Tibial nerve (tissue), 4 donors: ENCODE results near the gene C2orf92. TPM values are rescaled to one million over a fixed set of nuclear protein-coding genes. Genes with fewer than 3 reads are reported as not detected.

Source experiments
- DNase-seq, 2 donors: peaks; one replicate each; pipeline ENCODE4 v3.0.0-alpha.2; 2019; ENCODE audit warnings: low spot score in 2 of 2
- H3K27ac ChIP-seq, 4 donors: fragments of 200-600 bp; sonication (generic) in 3 of 4; one replicate each; pipeline ENCODE4 v1.5.1; 2017 to 2019; ENCODE audit warnings: mild to moderate bottlenecking in 1 of 4
- H3K27me3 ChIP-seq, 2 donors: fragments of 200-600 bp; sonication (generic) in 1 of 2; one replicate each; pipeline versions ENCODE4 v1.5.1 to v1.6.0; 2017 to 2019
- H3K36me3 ChIP-seq, 3 donors: fragments of 200-600 bp; sonication (generic); one replicate each; pipeline ENCODE4 v1.5.1; 2018 to 2019
- H3K4me1 ChIP-seq, 4 donors: fragments of 200-600 bp; sonication (generic) in 3 of 4; one replicate each; pipeline ENCODE4 v1.5.1; 2017 to 2019
- H3K4me3 ChIP-seq, 4 donors: fragments of 200-600 bp; sonication (generic) in 3 of 4; one replicate each; pipeline ENCODE4 v1.5.1; 2017 to 2019; ENCODE audit warnings: mild to moderate bottlenecking in 1 of 4, moderate library complexity in 1 of 4
- H3K9me3 ChIP-seq, 4 donors: fragments of 200-600 bp; sonication (generic) in 3 of 4; one replicate each; pipeline ENCODE4 v1.5.1; 2017 to 2019
- EP300 ChIP-seq, 2 donors: sonication (generic); formaldehyde crosslinking; IDR thresholded peaks; one replicate each; pipeline ENCODE4 v1.6.1; 2017; ENCODE audit warnings: antibody characterized with exemption in 2 of 2, mild to moderate bottlenecking in 1 of 2
- POLR2A ChIP-seq, 2 donors: fragments of 450-650 bp; IDR thresholded peaks; one replicate each; pipeline ENCODE4 v1.6.1; 2017; ENCODE audit warnings: antibody characterized with exemption in 2 of 2, mild to moderate bottlenecking in 2 of 2, moderate library complexity in 2 of 2
- WGBS, 2 donors: methylation state at CpG; one replicate each; pipeline ENCODE4 v1.1.5; 2018; 5-methylcytosine and 5-hydroxymethylcytosine counted together
- total RNA-seq, 4 donors: library from RNA; depleted of rRNA; stranded (reverse); fragments of >200 nt; gene quantifications; one replicate each; pipeline ENCODE4 v1.1.0, GENCODE V29; 2016
- TF ChIP-seq, protein P1 (sequence below), 5 experiments: fragments of 200-600 bp in 3 of 5; fragments of 450-650 bp in 2 of 5; sonication (generic) in 3 of 5; IDR thresholded peaks; one replicate each; pipeline ENCODE4 v1.5.1; 2016 to 2019; ENCODE audit warnings: antibody characterized with exemption in 5 of 5, mild to moderate bottlenecking in 3 of 5, moderate library complexity in 2 of 5

Gene C2orf92
- total RNA-seq, 4 donors from 2014 or later = 4.5 to 65.1 (median 11.6) TPM

DNA sequence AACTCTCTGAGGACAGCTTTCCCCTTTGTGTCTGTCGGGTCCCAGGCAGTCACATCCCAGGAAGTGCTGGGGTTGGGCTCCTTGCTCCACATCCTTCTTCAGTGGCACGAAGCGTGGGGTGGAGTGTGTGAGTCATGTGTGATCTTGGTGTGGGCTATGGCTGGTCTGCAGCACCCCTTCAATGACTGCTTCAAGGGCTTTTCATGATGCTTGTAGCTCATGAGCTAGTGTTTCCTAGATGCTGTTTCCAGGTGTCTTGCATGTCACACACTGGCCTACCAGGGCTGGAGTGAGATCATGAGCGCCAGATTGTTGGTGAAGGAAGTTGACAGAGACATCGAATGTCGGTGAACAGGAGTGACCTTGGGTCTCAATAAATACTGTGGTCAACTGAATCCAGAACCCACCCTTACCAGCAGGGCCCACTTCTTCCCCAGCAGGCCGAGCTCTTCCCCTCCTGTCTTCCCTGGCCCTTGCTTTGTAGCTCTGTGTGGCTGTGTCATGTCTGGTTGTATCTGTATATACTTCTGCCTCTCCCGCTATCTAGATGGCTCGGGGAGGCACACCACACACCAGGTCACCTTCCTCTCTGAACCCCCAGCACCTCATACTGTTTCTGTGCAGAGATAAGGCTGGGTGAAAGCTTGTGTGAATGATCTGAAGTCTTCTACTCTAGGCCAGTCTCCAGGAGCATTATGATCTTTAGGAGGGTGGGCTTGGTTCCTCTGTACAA is 3.8 kb downstream of the C2orf92 start:
- no peak overlapping the region for H3K4me3 ChIP-seq
- H3K27ac ChIP-seq = no peak overlapping the region
- TF ChIP-seq EP300 (IDR thresholded peaks at IDR 0.05) (no peak), POLR2A (IDR thresholded peaks at IDR 0.05) (no peak)
- TF ChIP-seq, protein P1, sequence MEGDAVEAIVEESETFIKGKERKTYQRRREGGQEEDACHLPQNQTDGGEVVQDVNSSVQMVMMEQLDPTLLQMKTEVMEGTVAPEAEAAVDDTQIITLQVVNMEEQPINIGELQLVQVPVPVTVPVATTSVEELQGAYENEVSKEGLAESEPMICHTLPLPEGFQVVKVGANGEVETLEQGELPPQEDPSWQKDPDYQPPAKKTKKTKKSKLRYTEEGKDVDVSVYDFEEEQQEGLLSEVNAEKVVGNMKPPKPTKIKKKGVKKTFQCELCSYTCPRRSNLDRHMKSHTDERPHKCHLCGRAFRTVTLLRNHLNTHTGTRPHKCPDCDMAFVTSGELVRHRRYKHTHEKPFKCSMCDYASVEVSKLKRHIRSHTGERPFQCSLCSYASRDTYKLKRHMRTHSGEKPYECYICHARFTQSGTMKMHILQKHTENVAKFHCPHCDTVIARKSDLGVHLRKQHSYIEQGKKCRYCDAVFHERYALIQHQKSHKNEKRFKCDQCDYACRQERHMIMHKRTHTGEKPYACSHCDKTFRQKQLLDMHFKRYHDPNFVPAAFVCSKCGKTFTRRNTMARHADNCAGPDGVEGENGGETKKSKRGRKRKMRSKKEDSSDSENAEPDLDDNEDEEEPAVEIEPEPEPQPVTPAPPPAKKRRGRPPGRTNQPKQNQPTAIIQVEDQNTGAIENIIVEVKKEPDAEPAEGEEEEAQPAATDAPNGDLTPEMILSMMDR (IDR thresholded peaks at IDR 0.05) = no peak
- 84 to 87% methylated on average over 9 of the region's 9 CpGs for WGBS, 2 donors
- no peaks in the 10 kb centered on the region for H3K4me1 ChIP-seq
- no peak for DNase-seq
- H3K36me3 ChIP-seq = peaks cover 0 to 3% (median 0%) of the 10 kb centered on the region in 3 donors
- H3K27me3 ChIP-seq = no peaks in the 10 kb centered on the region
- H3K9me3 ChIP-seq = no peaks in the 10 kb centered on the region

GRCh38 chr2:97673915-97674283 is 4.4 kb downstream of the C2orf92 start:
- H3K4me1 ChIP-seq = no peaks in the 10 kb centered on the region
- H3K27ac ChIP-seq = no peak overlapping the region
- DNase-seq = no peak
- H3K36me3 ChIP-seq = no peaks in the 10 kb centered on the region
- no peaks in the 10 kb centered on the region for H3K27me3 ChIP-seq
- 63 to 68% methylated on average over 8 of the region's 8 CpGs for WGBS, 2 donors
- H3K4me3 ChIP-seq = no peak overlapping the region
- TF ChIP-seq EP300 (IDR thresholded peaks at IDR 0.05) (no peak), POLR2A (IDR thresholded peaks at IDR 0.05) (no peak)
- TF ChIP-seq, protein P1 (IDR thresholded peaks at IDR 0.05) = no peak
- H3K9me3 ChIP-seq = no peaks in the 10 kb centered on the region

DNA sequence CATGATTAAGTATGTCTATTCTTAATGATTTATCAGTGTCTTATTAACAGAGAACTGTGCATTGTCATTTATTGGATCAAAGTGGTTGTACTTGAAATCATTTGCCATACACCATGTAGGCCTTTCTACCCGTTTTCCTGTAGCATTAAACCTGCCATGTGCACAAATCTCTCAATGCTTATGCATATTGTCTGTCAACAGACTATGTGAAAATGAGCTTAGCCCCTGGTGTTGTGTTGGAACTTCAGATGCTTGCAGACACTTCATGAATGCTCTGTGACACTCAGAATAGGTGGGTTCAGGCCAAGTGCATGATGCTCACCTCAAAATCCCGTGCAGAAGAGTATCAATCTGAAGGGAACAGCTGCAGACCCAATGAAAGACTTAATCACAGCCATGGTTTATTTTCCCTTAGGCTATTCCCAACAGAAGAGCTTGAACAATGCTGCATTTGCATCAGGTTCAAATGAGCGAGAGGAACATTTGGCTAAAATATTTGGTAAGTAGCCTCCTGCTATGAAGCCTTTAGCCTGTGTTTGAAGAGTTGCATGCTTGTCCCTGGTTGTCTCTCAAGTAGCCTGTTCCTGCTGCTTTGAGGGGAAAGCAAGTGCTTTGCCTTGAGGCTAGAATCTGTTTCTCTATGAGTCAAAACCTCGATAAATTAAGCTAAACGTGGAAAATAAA is 6.1 kb downstream of the C2orf92 start:
- WGBS, 2 donors = 65 to 70% methylated on average over 5 of the region's 5 CpGs
- no peak for DNase-seq
- no peaks in the 10 kb centered on the region for H3K4me1 ChIP-seq
- no peak overlapping the region for H3K27ac ChIP-seq
- H3K27me3 ChIP-seq = no peaks in the 10 kb centered on the region
- H3K36me3 ChIP-seq = no peaks in the 10 kb centered on the region
- no peak for TF ChIP-seq POLR2A (IDR thresholded peaks at IDR 0.05)
- no peak for TF ChIP-seq EP300 (IDR thresholded peaks at IDR 0.05)
- TF ChIP-seq, protein P1 (IDR thresholded peaks at IDR 0.05) = no peak
- peaks cover 0 to 6% (median 0%) of the 10 kb centered on the region in 4 donors for H3K9me3 ChIP-seq
- H3K4me3 ChIP-seq = no peak overlapping the region

GRCh38 chr2:97676620-97677019 is 7.1 kb downstream of the C2orf92 start:
- H3K9me3 ChIP-seq = peaks cover 0 to 6% (median 0%) of the 10 kb centered on the region in 4 donors
- no peak overlapping the region for H3K27ac ChIP-seq
- WGBS, 2 donors = 83 to 86% methylated on average over 1 of the region's 1 CpG
- H3K4me3 ChIP-seq = no peak overlapping the region
- TF ChIP-seq, protein P1 (IDR thresholded peaks at IDR 0.05) = no peak
- TF ChIP-seq EP300 (IDR thresholded peaks at IDR 0.05) (no peak), POLR2A (IDR thresholded peaks at IDR 0.05) (no peak)
- H3K4me1 ChIP-seq = no peaks in the 10 kb centered on the region
- DNase-seq = no peak
- H3K27me3 ChIP-seq = no peaks in the 10 kb centered on the region
- H3K36me3 ChIP-seq = no peaks in the 10 kb centered on the region

DNA sequence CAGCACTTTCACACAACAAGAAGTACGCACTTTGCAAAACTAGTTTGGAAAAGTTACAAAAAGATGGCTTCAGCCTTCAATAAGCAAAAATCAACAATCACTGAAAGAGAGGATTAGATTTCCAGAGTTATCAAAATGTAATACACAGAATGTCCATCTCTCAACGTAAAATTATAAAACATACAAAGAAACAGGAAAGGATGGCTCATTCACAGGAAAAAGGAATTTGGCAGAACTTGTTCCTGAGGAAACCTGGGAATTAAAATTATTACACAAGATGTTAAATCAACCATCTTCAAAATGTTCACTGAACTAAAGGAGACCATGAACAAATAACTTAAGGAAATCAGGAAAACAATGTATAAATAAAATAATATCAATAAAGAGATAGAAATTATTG is 8.0 kb downstream of the C2orf92 start:
- Histone ChIP-seq H3K27ac (no peak overlapping the region), H3K27me3 (no peaks in the 10 kb centered on the region), H3K36me3 (no peaks in the 10 kb centered on the region), H3K4me3 (no peak overlapping the region), H3K4me1 (no peaks in the 10 kb centered on the region), H3K9me3 (peaks cover 0 to 6% (median 0%) of the 10 kb centered on the region in 4 donors)
- 87 to 92% methylated on average over 2 of the region's 2 CpGs for WGBS, 2 donors
- no peak for DNase-seq
- TF ChIP-seq, protein P1 (IDR thresholded peaks at IDR 0.05) = no peak
- TF ChIP-seq POLR2A (IDR thresholded peaks at IDR 0.05) (no peak), EP300 (IDR thresholded peaks at IDR 0.05) (no peak)
